Measurements from ENCODE around the gene KRT78. TPM values are rescaled to one million over a fixed set of nuclear protein-coding genes. Genes with fewer than 3 reads are reported as not detected.

Gene KRT78
- total and polyA plus RNA-seq, 2 of the 13 experiments (the other 11 are each of a cell fraction or from before 2014, with no cell fraction given) = not detected

DNA sequence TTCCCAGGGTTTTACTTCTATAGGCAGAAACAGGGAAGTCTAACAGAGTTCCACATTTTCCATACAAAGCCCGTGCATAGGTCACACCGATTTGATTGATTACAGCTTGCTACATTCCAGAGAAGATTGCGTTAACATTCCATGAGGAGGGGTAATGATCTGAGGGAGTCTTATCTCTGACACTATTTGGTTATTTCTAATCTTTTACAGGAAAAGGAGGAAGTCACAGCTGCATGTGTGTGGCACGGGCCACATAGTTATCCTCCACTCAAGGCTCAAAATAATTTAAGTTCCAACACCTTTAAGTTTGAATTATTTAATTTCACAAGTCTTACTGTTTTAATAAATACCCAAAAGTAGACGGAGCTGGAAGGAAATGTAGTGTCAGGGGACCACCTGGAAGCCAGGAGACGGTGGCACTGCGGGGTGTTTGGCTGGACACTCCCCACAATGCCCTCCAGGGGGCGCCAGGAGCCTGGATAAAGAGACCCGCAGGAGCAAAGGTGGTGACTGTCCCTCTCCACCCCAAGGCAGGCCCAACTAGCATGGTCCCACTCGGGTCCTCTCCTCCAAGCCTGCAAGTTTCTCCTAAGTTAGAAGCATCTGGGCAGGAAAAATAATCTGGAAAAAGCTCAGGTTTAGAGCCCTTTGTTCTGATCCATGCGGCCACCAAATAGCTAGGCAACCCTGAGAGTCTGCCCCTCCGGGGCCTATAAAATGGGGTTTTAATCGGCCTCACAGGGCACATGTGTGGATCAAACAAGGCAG, 35.9 kb upstream of the KRT78 start (continued):
- TF ChIP-seq, protein P1, sequence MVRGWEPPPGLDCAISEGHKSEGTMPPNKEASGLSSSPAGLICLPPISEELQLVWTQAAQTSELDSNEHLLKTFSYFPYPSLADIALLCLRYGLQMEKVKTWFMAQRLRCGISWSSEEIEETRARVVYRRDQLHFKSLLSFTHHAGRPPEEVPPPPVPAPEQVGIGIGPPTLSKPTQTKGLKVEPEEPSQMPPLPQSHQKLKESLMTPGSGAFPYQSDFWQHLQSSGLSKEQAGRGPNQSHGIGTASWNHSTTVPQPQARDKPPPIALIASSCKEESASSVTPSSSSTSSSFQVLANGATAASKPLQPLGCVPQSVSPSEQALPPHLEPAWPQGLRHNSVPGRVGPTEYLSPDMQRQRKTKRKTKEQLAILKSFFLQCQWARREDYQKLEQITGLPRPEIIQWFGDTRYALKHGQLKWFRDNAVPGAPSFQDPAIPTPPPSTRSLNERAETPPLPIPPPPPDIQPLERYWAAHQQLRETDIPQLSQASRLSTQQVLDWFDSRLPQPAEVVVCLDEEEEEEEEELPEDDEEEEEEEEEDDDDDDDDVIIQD (CRISPR knock-in tag; IDR thresholded peaks at IDR 0.05; ENCODE audit: low read depth) = no peak
- TF ChIP-seq, protein P2, sequence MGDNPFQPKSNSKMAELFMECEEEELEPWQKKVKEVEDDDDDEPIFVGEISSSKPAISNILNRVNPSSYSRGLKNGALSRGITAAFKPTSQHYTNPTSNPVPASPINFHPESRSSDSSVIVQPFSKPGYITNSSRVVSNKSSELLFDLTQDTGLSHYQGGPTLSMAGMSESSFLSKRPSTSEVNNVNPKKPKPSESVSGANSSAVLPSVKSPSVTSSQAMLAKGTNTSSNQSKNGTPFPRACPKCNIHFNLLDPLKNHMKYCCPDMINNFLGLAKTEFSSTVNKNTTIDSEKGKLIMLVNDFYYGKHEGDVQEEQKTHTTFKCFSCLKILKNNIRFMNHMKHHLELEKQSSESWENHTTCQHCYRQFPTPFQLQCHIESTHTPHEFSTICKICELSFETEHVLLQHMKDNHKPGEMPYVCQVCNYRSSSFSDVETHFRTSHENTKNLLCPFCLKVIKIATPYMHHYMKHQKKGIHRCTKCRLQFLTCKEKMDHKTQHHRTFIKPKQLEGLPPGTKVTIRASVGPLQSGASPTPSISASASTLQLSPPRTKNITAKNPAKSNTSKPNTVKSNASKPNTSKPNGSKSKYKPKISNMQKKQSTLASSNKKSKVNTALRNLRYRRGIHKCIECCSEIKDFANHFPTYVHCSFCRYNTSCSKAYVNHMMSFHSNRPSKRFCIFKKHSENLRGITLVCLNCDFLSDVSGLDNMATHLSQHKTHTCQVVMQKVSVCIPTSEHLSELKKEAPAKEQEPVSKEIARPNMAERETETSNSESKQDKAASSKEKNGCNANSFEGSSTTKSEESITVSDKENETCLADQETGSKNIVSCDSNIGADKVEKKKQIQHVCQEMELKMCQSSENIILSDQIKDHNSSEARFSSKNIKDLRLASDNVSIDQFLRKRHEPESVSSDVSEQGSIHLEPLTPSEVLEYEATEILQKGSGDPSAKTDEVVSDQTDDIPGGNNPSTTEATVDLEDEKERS (CRISPR knock-in tag; IDR thresholded peaks at IDR 0.05) = peak; percentile 38; the same call in 1 of the 2 replicates
- TF ChIP-seq, protein P3, sequence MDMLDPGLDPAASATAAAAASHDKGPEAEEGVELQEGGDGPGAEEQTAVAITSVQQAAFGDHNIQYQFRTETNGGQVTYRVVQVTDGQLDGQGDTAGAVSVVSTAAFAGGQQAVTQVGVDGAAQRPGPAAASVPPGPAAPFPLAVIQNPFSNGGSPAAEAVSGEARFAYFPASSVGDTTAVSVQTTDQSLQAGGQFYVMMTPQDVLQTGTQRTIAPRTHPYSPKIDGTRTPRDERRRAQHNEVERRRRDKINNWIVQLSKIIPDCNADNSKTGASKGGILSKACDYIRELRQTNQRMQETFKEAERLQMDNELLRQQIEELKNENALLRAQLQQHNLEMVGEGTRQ (IDR thresholded peaks at IDR 0.05; ENCODE audit: low read depth, low read length) = no peak
- TF ChIP-seq, protein P3 (CRISPR knock-in tag; IDR thresholded peaks at IDR 0.05; ENCODE audit: borderline replicate concordance) = no peak
- TF ChIP-seq HDAC1 (CRISPR knock-in tag; IDR thresholded peaks at IDR 0.05) (peak; percentile 49; the same call in 1 of the 2 replicates), ZNF556 (CRISPR knock-in tag; IDR thresholded peaks at IDR 0.05; ENCODE audit: borderline replicate concordance) (no peak), SMAD1 (CRISPR knock-in tag; IDR thresholded peaks at IDR 0.05; ENCODE audit: borderline replicate concordance, low read depth) (no peak), ZNF619 (CRISPR knock-in tag; IDR thresholded peaks at IDR 0.05) (no peak), KDM5A (IDR thresholded peaks at IDR 0.05; ENCODE audit: borderline replicate concordance, low read length) (peak; percentile 91), PHF8 (CRISPR knock-in tag; IDR thresholded peaks at IDR 0.05) (no peak), EED (CRISPR knock-in tag; IDR thresholded peaks at IDR 0.05) (no peak), HIVEP1 (CRISPR knock-in tag; IDR thresholded peaks at IDR 0.05) (no peak), AKAP8 (CRISPR knock-in tag; IDR thresholded peaks at IDR 0.05) (no peak), GLI4 (CRISPR knock-in tag; IDR thresholded peaks at IDR 0.05; ENCODE audit: borderline replicate concordance) (no peak), RXRB (CRISPR knock-in tag; IDR thresholded peaks at IDR 0.05; ENCODE audit: borderline replicate concordance) (peak; percentile 47; the same call in 1 of the 2 replicates), NKX3-1 (CRISPR knock-in tag; IDR thresholded peaks at IDR 0.05) (no peak), ZNF431 (CRISPR knock-in tag; IDR thresholded peaks at IDR 0.05; ENCODE audit: borderline replicate concordance, low read depth) (0 out of 2 replicates have a peak, but pooled peaks have one; percentile 41), ZNF30 (CRISPR knock-in tag; IDR thresholded peaks at IDR 0.05) (no peak), ATF1 (CRISPR knock-in tag; IDR thresholded peaks at IDR 0.05) (0 out of 2 replicates have a peak, but pooled peaks have one; percentile 30)
- TF ChIP-seq, protein P4, sequence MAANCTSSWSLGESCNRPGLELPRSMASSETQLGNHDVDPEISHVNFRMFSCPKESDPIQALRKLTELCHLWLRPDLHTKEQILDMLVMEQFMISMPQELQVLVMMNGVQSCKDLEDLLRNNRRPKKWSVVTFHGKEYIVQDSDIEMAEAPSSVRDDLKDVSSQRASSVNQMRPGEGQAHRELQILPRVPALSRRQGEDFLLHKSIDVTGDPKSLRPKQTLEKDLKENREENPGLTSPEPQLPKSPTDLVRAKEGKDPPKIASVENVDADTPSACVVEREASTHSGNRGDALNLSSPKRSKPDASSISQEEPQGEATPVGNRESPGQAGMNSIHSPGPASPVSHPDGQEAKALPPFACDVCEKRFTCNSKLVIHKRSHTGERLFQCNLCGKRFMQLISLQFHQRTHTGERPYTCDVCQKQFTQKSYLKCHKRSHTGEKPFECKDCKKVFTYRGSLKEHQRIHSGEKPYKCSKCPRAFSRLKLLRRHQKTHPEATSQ (CRISPR knock-in tag; IDR thresholded peaks at IDR 0.05; ENCODE audit: borderline replicate concordance) = peak; percentile 38; the same call in 1 of the 2 replicates
- TF ChIP-seq, protein P5, sequence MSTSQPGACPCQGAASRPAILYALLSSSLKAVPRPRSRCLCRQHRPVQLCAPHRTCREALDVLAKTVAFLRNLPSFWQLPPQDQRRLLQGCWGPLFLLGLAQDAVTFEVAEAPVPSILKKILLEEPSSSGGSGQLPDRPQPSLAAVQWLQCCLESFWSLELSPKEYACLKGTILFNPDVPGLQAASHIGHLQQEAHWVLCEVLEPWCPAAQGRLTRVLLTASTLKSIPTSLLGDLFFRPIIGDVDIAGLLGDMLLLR (CRISPR knock-in tag; IDR thresholded peaks at IDR 0.05) = no peak
